Transverse colon (tissue), 4 donors: ENCODE results near the gene HSF5. TPM values are rescaled to one million over a fixed set of nuclear protein-coding genes. Genes with fewer than 3 reads are reported as not detected.
A peak's percentile ranks its signal among the peaks of the same experiment; 100 is the strongest.

Experiments used
- DNase-seq: peaks from one replicate; pipeline ENCODE4 v3.0.0-alpha.2; 2019
- H3K27ac ChIP-seq, 4 donors: fragments of 200-600 bp; sonication (generic); 2 replicates each; pipeline ENCODE4 v1.5.1; 2016 to 2018; ENCODE audit warnings: inconsistent platforms in 4 of 4
- H3K27me3 ChIP-seq: fragments of 200-600 bp; sonication (generic); 2 replicates; pipeline ENCODE4 v1.5.1; 2017; ENCODE audit warnings: inconsistent platforms
- H3K36me3 ChIP-seq, 4 donors: fragments of 200-600 bp; sonication (generic); 2 replicates each; pipeline ENCODE4 v1.5.1; 2017 to 2019; ENCODE audit warnings: inconsistent platforms in 4 of 4
- H3K4me1 ChIP-seq, 4 donors: fragments of 200-600 bp; sonication (generic); 2 replicates each; pipeline ENCODE4 v1.5.1; 2017 to 2020; ENCODE audit warnings: inconsistent platforms in 4 of 4
- H3K4me3 ChIP-seq, 4 donors: fragments of 200-600 bp; sonication (generic); 1 replicate in 1 of 4; 2 replicates in 3 of 4; pipeline versions ENCODE4 v1.5.1 to v1.6.1; 2017 to 2019; ENCODE audit warnings: inconsistent platforms in 4 of 4
- H3K9me3 ChIP-seq, 2 donors: fragments of 200-600 bp; sonication (generic); 2 replicates each; pipeline ENCODE4 v1.5.1; 2017 to 2019; ENCODE audit warnings: inconsistent platforms in 2 of 2
- EP300 ChIP-seq: sonication (generic); formaldehyde crosslinking; IDR thresholded peaks from one replicate; pipeline ENCODE4 v1.6.1; 2017; ENCODE audit warnings: antibody characterized with exemption, low read depth
- POLR2A ChIP-seq: fragments of 450-650 bp; IDR thresholded peaks from one replicate; pipeline ENCODE4 v1.6.1; 2016; ENCODE audit warnings: antibody characterized with exemption, mild to moderate bottlenecking, moderate library complexity
- POLR2AphosphoS5 ChIP-seq, 3 donors: sonication (generic); formaldehyde crosslinking; IDR thresholded peaks; one replicate each; pipeline ENCODE4 v1.6.1; 2016; ENCODE audit warnings: antibody characterized with exemption in 3 of 3
- WGBS, 2 donors: methylation state at CpG; one replicate each; pipeline ENCODE4 v1.1.5; 2018; ENCODE audit warnings: low coverage in 1 of 2; 5-methylcytosine and 5-hydroxymethylcytosine counted together
- in situ Hi-C, 4 donors: fragments of 200-750 bp; cut with MboI; loops; one replicate each; pipeline versions ENCODE4 v1.15.0 to v1.15.1; 2017; ENCODE audit warnings: low sequenced_read_pairs in 3 of 4, low pct_ligation_motif_present in 1 of 4, low pct_unique_long_range_greater_than_20kb in 1 of 4
- intact Hi-C: fragments of 100-400 bp; cut with DNase I; formaldehyde crosslinking; loops from one replicate; pipeline ENCODE4 v1.15.1; 2023; ENCODE audit warnings: low total_unique reads
- total RNA-seq, 4 donors: library from RNA; depleted of rRNA; stranded (reverse); fragments of >200 nt; gene quantifications; one replicate each; pipeline ENCODE4 v1.1.0, GENCODE V29; 2016
- TF ChIP-seq, protein P1 (sequence below), 5 experiments: fragments of 200-600 bp in 3 of 5; fragments of 450-650 bp in 2 of 5; sonication (generic) in 3 of 5; IDR thresholded peaks; 1 replicate in 2 of 5; 2 replicates in 3 of 5; pipeline ENCODE4 v1.5.1; 2016 to 2017; ENCODE audit warnings: antibody characterized with exemption in 5 of 5, inconsistent platforms in 3 of 5, mild to moderate bottlenecking in 2 of 5, moderate library complexity in 1 of 5

HSF5 gene
- total RNA-seq, 4 donors from 2014 or later: 0.16 TPM; not detected in 3

DNA sequence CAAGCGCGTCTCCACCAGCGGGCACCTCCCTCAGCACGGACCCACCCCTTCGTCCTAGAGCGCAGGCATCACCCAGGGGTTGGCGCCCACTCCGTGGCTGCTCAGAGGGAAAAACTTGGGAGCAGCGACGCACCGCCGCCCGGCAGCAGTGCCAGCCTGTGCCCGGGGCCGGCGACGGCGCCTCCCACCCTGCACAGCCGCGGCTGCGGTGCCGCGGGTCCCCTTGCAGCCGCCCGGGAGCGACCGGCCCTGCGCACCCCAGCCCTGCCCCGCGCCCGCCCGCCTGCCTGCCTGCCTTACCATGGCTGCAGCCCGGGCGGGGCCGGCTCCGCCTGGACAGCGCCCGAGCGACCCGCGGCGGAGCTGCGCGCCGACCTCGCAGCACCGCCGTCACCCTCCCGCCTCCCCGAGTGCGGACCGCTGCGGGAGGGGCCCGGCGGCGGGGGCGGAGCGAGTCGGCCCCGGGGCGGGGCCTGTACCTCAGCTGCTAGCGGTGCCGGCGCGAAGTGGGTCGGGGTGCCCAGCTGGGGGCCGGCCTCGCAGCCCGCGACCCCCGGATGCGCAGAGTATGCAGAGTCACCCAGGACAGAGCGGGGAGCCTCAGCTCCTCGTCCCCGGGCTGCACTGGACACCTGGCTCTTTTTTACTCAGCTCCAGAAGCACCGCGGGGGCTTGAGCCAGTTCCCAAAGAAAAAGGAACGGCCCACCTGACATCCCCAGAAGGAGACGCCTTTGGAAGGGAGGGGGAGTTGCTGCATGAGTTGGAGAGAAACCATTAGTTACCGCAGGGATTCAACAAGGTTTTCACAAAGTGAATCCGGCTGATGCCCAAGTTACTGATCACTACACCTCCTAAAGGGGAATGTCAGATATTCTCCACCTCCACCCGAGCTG, 43.7 kb upstream of the HSF5 start:
- peak; percentile 64 for DNase-seq
- Histone ChIP-seq H3K27me3 (peaks cover 9% of the 10 kb centered on the region), H3K4me3 (peak overlapping the region; percentile 20 to 55 (median 44)), H3K4me1 (peaks cover 0 to 20% (median 5%) of the 10 kb centered on the region in 4 donors), H3K9me3 (no peaks in the 10 kb centered on the region), H3K36me3 (no peaks in the 10 kb centered on the region), H3K27ac (peak overlapping the region; percentile 29 to 48 (median 39))
- 5 to 28% methylated on average over 2 to 36 of the region's 82 CpGs for WGBS, 2 donors
- intact Hi-C loops: no loop called here
- TF ChIP-seq EP300 (no peak), POLR2A (no peak), POLR2AphosphoS5 (IDR thresholded peaks at IDR 0.05) (no peak)
- TF ChIP-seq, protein P1, sequence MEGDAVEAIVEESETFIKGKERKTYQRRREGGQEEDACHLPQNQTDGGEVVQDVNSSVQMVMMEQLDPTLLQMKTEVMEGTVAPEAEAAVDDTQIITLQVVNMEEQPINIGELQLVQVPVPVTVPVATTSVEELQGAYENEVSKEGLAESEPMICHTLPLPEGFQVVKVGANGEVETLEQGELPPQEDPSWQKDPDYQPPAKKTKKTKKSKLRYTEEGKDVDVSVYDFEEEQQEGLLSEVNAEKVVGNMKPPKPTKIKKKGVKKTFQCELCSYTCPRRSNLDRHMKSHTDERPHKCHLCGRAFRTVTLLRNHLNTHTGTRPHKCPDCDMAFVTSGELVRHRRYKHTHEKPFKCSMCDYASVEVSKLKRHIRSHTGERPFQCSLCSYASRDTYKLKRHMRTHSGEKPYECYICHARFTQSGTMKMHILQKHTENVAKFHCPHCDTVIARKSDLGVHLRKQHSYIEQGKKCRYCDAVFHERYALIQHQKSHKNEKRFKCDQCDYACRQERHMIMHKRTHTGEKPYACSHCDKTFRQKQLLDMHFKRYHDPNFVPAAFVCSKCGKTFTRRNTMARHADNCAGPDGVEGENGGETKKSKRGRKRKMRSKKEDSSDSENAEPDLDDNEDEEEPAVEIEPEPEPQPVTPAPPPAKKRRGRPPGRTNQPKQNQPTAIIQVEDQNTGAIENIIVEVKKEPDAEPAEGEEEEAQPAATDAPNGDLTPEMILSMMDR (IDR thresholded peaks at IDR 0.05): no peak
- in situ Hi-C loops: loop anchor here in 1 of 4 donors (10.0 kb wide), 1 partner anchor 63 kb away; no protein-coding TSS in a partner anchor

DNA sequence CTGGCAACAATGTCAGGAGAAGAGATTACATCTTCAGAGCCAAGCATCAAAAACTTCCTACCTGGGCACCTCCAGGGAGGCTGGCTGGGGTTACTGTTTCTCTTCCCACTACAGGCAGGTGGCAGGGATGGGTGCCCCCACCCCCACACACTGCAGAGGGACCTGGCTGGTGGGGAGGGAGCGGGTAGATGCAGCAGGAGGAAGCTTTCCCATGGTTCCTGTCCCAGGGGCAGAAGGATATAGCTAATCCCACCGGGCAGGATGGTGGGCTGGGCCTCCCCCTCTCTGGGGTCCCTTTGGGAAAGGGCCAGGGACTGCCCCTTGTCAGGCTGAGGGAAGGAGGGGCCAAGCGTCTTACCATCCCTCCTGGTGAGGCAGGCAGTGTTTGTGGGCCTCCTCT, 42.9 kb upstream of the HSF5 start:
- H3K27ac ChIP-seq: peak overlapping the region in 3 of 4 donors; percentile 37 to 48 (median 41)
- TF ChIP-seq, protein P1 (IDR thresholded peaks at IDR 0.05): no peak
- TF ChIP-seq POLR2A (no peak), EP300 (no peak), POLR2AphosphoS5 (IDR thresholded peaks at IDR 0.05) (no peak)
- peaks cover 0 to 20% (median 5%) of the 10 kb centered on the region in 4 donors for H3K4me1 ChIP-seq
- intact Hi-C loops: no loop called here
- peak overlapping the region; percentile 13 to 55 (median 44) for H3K4me3 ChIP-seq
- peaks cover 5% of the 10 kb centered on the region for H3K27me3 ChIP-seq
- no peaks in the 10 kb centered on the region for H3K36me3 ChIP-seq
- 43% methylated on average over 3 of the region's 3 CpGs; no CpG with 5 or more reads in 1 of the 2 donors for WGBS, 2 donors
- no peaks in the 10 kb centered on the region for H3K9me3 ChIP-seq
- in situ Hi-C loops: loop anchor here in 1 of 4 donors (10.0 kb wide), 1 partner anchor 64 kb away; no protein-coding TSS in a partner anchor
- DNase-seq: no peak

GRCh38 chr17:58530655-58531054, 42.4 kb upstream of the HSF5 start:
- no peak for TF ChIP-seq EP300
- no peak for TF ChIP-seq POLR2AphosphoS5 (IDR thresholded peaks at IDR 0.05)
- TF ChIP-seq, protein P1 (IDR thresholded peaks at IDR 0.05): no peak
- no peak for TF ChIP-seq POLR2A

GRCh38 chr17:58529275-58529674, 41.1 kb upstream of the HSF5 start:
- Histone ChIP-seq H3K27me3 (peaks cover 5% of the 10 kb centered on the region), H3K9me3 (no peaks in the 10 kb centered on the region), H3K4me3 (no peak overlapping the region), H3K27ac (peak overlapping the region in 1 of 4 donors; percentile 6), H3K4me1 (peaks cover 0 to 20% (median 5%) of the 10 kb centered on the region in 4 donors), H3K36me3 (no peaks in the 10 kb centered on the region)
- TF ChIP-seq EP300 (no peak), POLR2A (no peak), POLR2AphosphoS5 (IDR thresholded peaks at IDR 0.05) (no peak)
- TF ChIP-seq, protein P1 (IDR thresholded peaks at IDR 0.05): no peak
- no peak for DNase-seq
- 56% methylated on average over 1 of the region's 1 CpG; no CpG with 5 or more reads in 1 of the 2 donors for WGBS, 2 donors
- intact Hi-C loops: loop anchor here (10.0 kb wide), 1 partner anchor 166 kb away; the partner anchor contains the start of genes RAD51C and TEX14
- in situ Hi-C loops: loop anchor here in 3 of 4 donors (10.0 kb wide), 3 partner anchors 186 to 476 kb away; no protein-coding TSS in a partner anchor

More at GRCh38 chr17:58530655-58531054, 42.4 kb upstream of the HSF5 start:
- H3K9me3 ChIP-seq: no peaks in the 10 kb centered on the region
- DNase-seq: no peak
- 30% methylated on average over 1 of the region's 2 CpGs; no CpG with 5 or more reads in 1 of the 2 donors for WGBS, 2 donors
- no peaks in the 10 kb centered on the region for H3K36me3 ChIP-seq
- peaks cover 5% of the 10 kb centered on the region for H3K27me3 ChIP-seq
- no peak overlapping the region for H3K4me3 ChIP-seq
- in situ Hi-C loops: loop anchor here in 1 of 4 donors (10.0 kb wide), 1 partner anchor 64 kb away; no protein-coding TSS in a partner anchor
- peak overlapping the region in 1 of 4 donors; percentile 37 for H3K27ac ChIP-seq
- intact Hi-C loops: no loop called here
- H3K4me1 ChIP-seq: peaks cover 0 to 20% (median 5%) of the 10 kb centered on the region in 4 donors
